Stimulated activated CD4-positive, alpha-beta T cell treated with anti-CD3 and anti-CD28 coated beads, Interleukin-1b, Interleukin-23, amount 100 ng/mL, for 1 hour (primary cell): ENCODE results near the gene TASP1.
"Not testable (repeated sequence)": the region's sequence is repeated elsewhere in the genome, so short reads cannot be mapped to it uniquely, and the experiment has no call there.

Experiments used
- DNase-seq, 2 donors: peaks; one replicate each; pipeline ENCODE4 v3.0.0-alpha.2; 2020; ENCODE audit warnings: low read depth in 2 of 2

Gene TASP1

GRCh38 chr20:13648291-13649228 is 9.8 kb upstream of the TASP1 start:
- no peak for DNase-seq

- DNase-seq, result no peak
Observed at GRCh38 chr20:13644010-13644409, 5.3 kb upstream of the TASP1 start.

GRCh38 chr20:13639150-13639497 is 392 bp upstream of the TASP1 start:
- no peak for DNase-seq

- DNase-seq, result no peak
Observed at GRCh38 chr20:13638162-13638495, 603 bp downstream of the TASP1 start.

GRCh38 chr20:13632431-13632830 is 6.3 kb downstream of the TASP1 start:
- no peak for DNase-seq

GRCh38 chr20:13627525-13627924 is 11.2 kb downstream of the TASP1 start:
- DNase-seq, result not testable (repeated sequence)

- DNase-seq, result no peak
Observed at GRCh38 chr20:13626724-13627123, 12.0 kb downstream of the TASP1 start.

- no peak for DNase-seq
Observed at GRCh38 chr20:13625304-13625979, 13.3 kb downstream of the TASP1 start.

GRCh38 chr20:13619415-13619814 is 19.3 kb downstream of the TASP1 start:
- not testable (repeated sequence) for DNase-seq

- DNase-seq, result not testable (repeated sequence)
Observed at GRCh38 chr20:13618456-13618855, 20.3 kb downstream of the TASP1 start.

- not testable (repeated sequence) for DNase-seq
Observed at GRCh38 chr20:13617585-13617984, 21.1 kb downstream of the TASP1 start.

GRCh38 chr20:13616713-13617112 is 22.0 kb downstream of the TASP1 start:
- DNase-seq, result not testable (repeated sequence)

- no peak for DNase-seq
Observed at GRCh38 chr20:13613917-13614316, 24.8 kb downstream of the TASP1 start.

GRCh38 chr20:13611611-13612125 is 27.1 kb downstream of the TASP1 start:
- no peak for DNase-seq

- no peak for DNase-seq
Observed at GRCh38 chr20:13610184-13610583, 28.5 kb downstream of the TASP1 start.

GRCh38 chr20:13608066-13608465 is 30.7 kb downstream of the TASP1 start:
- DNase-seq, result no peak

- not testable (repeated sequence) for DNase-seq
Observed at GRCh38 chr20:13593423-13593822, 45.3 kb downstream of the TASP1 start.

- DNase-seq, result no peak
Observed at GRCh38 chr20:13588049-13588448, 50.7 kb downstream of the TASP1 start.

GRCh38 chr20:13587370-13587769 is 51.4 kb downstream of the TASP1 start:
- no peak for DNase-seq

GRCh38 chr20:13586133-13586532 is 52.6 kb downstream of the TASP1 start:
- no peak for DNase-seq

- DNase-seq, result no peak
Observed at GRCh38 chr20:13581451-13581850, 57.3 kb downstream of the TASP1 start.

GRCh38 chr20:13580707-13581106 is 58.0 kb downstream of the TASP1 start:
- DNase-seq, result no peak

GRCh38 chr20:13574071-13574470 is 64.7 kb downstream of the TASP1 start:
- no peak for DNase-seq
